Stimulated activated CD4-positive, alpha-beta T cell treated with anti-CD3 and anti-CD28 coated beads, Interleukin-2, amount 100 ng/mL, for 48 hours (primary cell): ENCODE results near the gene CARTPT.

Experiments used
- DNase-seq, 2 donors: peaks; one replicate each; pipeline ENCODE4 v3.0.0-alpha.2; 2020

CARTPT gene

GRCh38 chr5:71738662-71739361 is 19.7 kb downstream of the CARTPT start:
- DNase-seq, result no peak

GRCh38 chr5:71740015-71740753 is 21.1 kb downstream of the CARTPT start:
- DNase-seq, result no peak

- DNase-seq, result no peak
Measured at GRCh38 chr5:71743155-71743554, 24.1 kb downstream of the CARTPT start.

GRCh38 chr5:71744009-71744790 is 25.1 kb downstream of the CARTPT start:
- DNase-seq, result no peak

GRCh38 chr5:71747182-71747581 is 28.1 kb downstream of the CARTPT start:
- DNase-seq, result no peak

- no peak for DNase-seq
Measured at GRCh38 chr5:71748360-71748759, 29.3 kb downstream of the CARTPT start.

GRCh38 chr5:71751422-71751821 is 32.3 kb downstream of the CARTPT start:
- no peak for DNase-seq

- DNase-seq, result no peak
Measured at GRCh38 chr5:71752441-71753190, 33.5 kb downstream of the CARTPT start.

GRCh38 chr5:71757590-71758543 is 38.8 kb downstream of the CARTPT start:
- peak; percentile 12 to 20 for DNase-seq

GRCh38 chr5:71762826-71763225 is 43.8 kb downstream of the CARTPT start:
- no peak for DNase-seq

GRCh38 chr5:71767661-71768060 is 48.6 kb downstream of the CARTPT start:
- DNase-seq, result no peak

GRCh38 chr5:71769287-71769686 is 50.2 kb downstream of the CARTPT start:
- DNase-seq, result no peak

GRCh38 chr5:71770381-71770780 is 51.3 kb downstream of the CARTPT start:
- no peak for DNase-seq
